ENCODE data around the gene SLC20A1.

SLC20A1 gene

DNA sequence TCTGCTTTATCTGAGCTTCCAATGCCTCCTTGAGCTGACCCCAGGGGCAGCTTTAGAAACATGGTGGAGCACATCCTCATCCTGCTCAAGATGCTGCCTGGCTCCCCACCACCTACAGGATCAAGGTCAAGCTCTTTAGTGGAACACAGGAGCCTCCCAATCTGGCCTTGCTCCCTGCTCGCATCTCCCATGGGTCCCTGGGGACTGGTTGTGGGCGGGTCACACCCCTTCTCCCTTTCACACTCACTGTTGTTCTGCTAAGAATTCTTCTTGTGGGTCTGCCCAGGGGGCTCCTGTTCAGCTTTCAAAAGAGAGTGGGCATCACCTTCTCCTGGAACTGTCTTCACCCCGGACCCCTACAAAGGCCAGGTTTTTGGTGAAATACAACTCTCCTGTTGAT lies 66.7 kb downstream of the SLC20A1 start:
- peak; percentile 24 for DNase-seq

DNA sequence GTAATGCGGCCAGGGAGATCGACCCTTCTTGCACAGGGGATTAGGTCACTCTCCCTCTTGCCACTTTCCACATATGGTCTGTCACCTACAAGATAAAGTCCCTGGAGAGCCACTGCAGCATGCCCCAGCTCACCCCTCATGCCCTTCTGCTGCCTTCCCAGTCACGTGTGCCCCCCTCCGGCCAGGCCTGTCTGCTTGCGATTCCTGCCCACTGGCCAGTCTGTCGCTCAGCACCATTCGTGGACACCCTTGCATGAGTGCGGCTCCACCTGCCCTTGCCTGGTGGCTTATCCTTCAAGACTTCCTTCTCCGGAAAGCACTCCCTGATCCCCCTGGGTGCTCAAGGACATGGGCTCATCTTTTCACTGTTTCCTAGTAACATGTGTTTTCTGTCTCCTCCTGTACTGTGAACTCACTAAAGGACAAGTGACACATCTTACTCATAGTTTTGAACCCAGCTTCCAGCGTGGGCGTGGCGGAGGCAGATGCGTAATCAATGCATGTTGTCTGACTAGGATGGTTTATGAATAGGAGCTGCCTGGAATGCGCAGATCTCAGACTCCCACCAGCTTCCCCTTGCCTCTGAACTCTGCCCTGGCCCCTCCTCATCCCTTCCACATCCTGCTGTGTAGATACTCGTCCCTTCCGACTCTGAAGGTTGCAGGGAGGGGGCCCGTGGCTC lies 67.3 kb downstream of the SLC20A1 start:
- DNase-seq: peak; percentile 81
